ENCODE measurements around the gene CORO1A. TPM values are rescaled to one million over a fixed set of nuclear protein-coding genes. Genes with fewer than 3 reads are reported as not detected.
A peak's percentile ranks its signal among the peaks of the same experiment; 100 is the strongest.
"Not testable (repeated sequence)": the region's sequence is repeated elsewhere in the genome, so short reads cannot be mapped to it uniquely, and the experiment has no call there.

CORO1A gene
- total RNA-seq, 2 experiments from 2014 or later, result 351 to 567 TPM

DNA sequence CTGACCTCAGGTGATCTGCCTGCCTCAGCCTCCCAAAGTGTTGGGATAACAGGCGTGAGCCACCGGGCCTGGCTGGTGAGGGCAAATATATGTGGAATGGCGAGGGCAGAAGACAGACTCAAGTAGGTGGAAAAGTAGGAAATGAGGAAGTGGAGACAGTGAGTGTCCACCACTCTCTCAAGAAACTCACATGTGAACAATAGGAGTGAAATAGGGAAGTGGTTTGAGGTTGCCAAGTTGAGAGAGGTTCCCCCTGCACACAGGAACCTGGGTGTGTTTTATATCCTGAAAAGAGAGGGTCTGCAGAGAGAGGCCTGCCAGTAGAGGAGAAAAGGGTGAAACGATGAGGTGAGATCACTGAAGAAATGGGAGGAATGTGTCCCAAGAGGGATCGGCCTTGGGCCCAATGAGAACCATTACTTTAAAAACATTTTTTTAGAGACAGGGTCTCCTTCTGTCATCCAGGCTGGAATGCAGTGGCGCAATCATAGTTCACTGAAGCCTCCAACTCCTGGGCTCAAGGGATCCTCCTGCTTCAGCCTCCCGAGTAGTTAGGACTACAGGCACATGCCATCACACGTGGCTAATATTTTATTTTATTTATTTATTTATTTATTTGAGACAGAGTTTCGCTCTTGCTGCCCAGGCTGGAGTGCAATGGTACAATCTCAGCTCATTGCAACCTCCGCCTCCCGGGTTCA lies 17.1 kb upstream of the CORO1A start:
- H3K4me3 ChIP-seq (ENCODE audit: low read depth, low read length, poor library complexity, severe bottlenecking), result no peak overlapping the region
- H2AFZ ChIP-seq (ENCODE audit: low read length), result no peak overlapping the region
- H3K27ac ChIP-seq (ENCODE audit: low read depth, low read length, poor library complexity, severe bottlenecking), result no peak overlapping the region
- BruUV-seq (replicated peaks), result no TSS peak
- H3K79me2 ChIP-seq (ENCODE audit: insufficient read depth, low read depth, low read length), result no peaks in the 10 kb centered on the region
- H3K4me2 ChIP-seq (ENCODE audit: low read length), result peak overlapping the region; percentile 21; the same call in 1 of the 2 replicates
- peaks cover 8% of the 10 kb centered on the region for H3K4me1 ChIP-seq (ENCODE audit: insufficient read depth, low read length, poor library complexity, severe bottlenecking)
- TF ChIP-seq, protein P1, sequence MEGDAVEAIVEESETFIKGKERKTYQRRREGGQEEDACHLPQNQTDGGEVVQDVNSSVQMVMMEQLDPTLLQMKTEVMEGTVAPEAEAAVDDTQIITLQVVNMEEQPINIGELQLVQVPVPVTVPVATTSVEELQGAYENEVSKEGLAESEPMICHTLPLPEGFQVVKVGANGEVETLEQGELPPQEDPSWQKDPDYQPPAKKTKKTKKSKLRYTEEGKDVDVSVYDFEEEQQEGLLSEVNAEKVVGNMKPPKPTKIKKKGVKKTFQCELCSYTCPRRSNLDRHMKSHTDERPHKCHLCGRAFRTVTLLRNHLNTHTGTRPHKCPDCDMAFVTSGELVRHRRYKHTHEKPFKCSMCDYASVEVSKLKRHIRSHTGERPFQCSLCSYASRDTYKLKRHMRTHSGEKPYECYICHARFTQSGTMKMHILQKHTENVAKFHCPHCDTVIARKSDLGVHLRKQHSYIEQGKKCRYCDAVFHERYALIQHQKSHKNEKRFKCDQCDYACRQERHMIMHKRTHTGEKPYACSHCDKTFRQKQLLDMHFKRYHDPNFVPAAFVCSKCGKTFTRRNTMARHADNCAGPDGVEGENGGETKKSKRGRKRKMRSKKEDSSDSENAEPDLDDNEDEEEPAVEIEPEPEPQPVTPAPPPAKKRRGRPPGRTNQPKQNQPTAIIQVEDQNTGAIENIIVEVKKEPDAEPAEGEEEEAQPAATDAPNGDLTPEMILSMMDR (conservative IDR thresholded peaks at IDR 0.05; ENCODE audit: low read length), result no peak
- TF ChIP-seq EZH2phosphoT487 (IDR thresholded peaks at IDR 0.05; ENCODE audit: borderline replicate concordance, low read depth, low read length), result no peak
- H3K9me3 ChIP-seq (ENCODE audit: low read length), result no peaks in the 10 kb centered on the region
- ChIA-PET POLR2A (no interaction called here), CTCF (ENCODE audit: unreplicated experiment) (no interaction called here)
- DNase-seq (ENCODE audit: low spot score), result peak; percentile 79
- intact Hi-C loops (cut with micrococcal nuclease; ENCODE audit: unreplicated experiment), result no loop called here
- H4K20me1 ChIP-seq (ENCODE audit: insufficient read depth, low read length), result no peaks in the 10 kb centered on the region
- H3K9me2 ChIP-seq (ENCODE audit: insufficient read depth, low read length), result no peaks in the 10 kb centered on the region
- H3K36me3 ChIP-seq (ENCODE audit: insufficient read depth, low read length), result no peaks in the 10 kb centered on the region

DNA sequence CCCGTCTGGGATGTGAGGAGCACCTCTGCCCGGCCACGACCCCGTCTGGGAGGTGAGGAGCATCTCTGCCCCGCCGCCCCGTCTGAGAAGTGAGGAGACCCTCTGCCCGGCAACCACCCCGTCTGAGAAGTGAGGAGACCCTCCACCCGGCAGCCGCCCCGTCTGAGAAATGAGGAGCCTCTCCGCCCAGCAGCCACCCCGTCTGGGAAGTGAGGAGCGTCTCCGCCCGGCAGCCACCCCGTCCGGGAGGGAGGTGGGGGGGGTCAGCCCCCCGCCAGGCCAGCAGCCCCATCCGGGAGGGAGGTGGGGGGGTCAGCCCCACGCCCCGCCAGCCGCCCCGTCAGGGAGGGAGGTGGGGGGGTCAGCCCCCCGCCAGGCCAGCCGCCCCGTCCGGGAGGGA lies 14.7 kb upstream of the CORO1A start:
- intact Hi-C loops (cut with micrococcal nuclease; ENCODE audit: unreplicated experiment); H2AFZ ChIP-seq (ENCODE audit: low read length); H3K4me3 ChIP-seq (ENCODE audit: low read depth, low read length, poor library complexity, severe bottlenecking); BruUV-seq (replicated peaks); H3K36me3 ChIP-seq (ENCODE audit: insufficient read depth, low read length); H3K9me3 ChIP-seq (ENCODE audit: low read length); H3K9me2 ChIP-seq (ENCODE audit: insufficient read depth, low read length); CTCF ChIA-PET (ENCODE audit: unreplicated experiment); DNase-seq (ENCODE audit: low spot score); H4K20me1 ChIP-seq (ENCODE audit: insufficient read depth, low read length); H3K4me1 ChIP-seq (ENCODE audit: insufficient read depth, low read length, poor library complexity, severe bottlenecking); POLR2A ChIA-PET; H3K4me2 ChIP-seq (ENCODE audit: low read length); H3K27ac ChIP-seq (ENCODE audit: low read depth, low read length, poor library complexity, severe bottlenecking); H3K79me2 ChIP-seq (ENCODE audit: insufficient read depth, low read depth, low read length): not testable (repeated sequence)

DNA sequence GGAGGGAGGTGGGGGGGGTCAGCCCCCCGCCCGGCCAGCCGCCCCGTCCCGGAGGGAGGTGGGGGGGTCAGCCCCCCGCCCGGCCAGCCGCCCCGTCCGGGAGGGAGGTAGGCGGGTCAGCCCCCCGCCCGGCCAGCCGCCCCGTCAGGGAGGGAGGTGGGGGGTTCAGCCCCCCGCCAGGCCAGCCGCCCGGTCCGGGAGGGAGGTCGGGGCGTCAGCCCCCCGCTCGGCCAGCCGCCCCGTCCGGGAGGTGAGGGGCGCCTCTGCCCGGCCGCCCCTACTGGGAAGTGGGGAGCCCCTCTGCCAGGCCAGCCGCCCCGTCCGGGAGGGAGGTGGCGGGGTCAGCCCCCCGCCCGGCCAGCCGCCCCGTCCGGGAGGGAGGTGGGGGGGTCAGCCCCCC lies 14.0 kb upstream of the CORO1A start:
- CTCF ChIA-PET (ENCODE audit: unreplicated experiment); H3K79me2 ChIP-seq (ENCODE audit: insufficient read depth, low read depth, low read length); H3K36me3 ChIP-seq (ENCODE audit: insufficient read depth, low read length); H3K27ac ChIP-seq (ENCODE audit: low read depth, low read length, poor library complexity, severe bottlenecking); intact Hi-C loops (cut with micrococcal nuclease; ENCODE audit: unreplicated experiment); H4K20me1 ChIP-seq (ENCODE audit: insufficient read depth, low read length); H3K9me3 ChIP-seq (ENCODE audit: low read length); H3K4me1 ChIP-seq (ENCODE audit: insufficient read depth, low read length, poor library complexity, severe bottlenecking); H3K4me2 ChIP-seq (ENCODE audit: low read length); H2AFZ ChIP-seq (ENCODE audit: low read length); H3K9me2 ChIP-seq (ENCODE audit: insufficient read depth, low read length); H3K4me3 ChIP-seq (ENCODE audit: low read depth, low read length, poor library complexity, severe bottlenecking); DNase-seq (ENCODE audit: low spot score); BruUV-seq (replicated peaks); POLR2A ChIA-PET: not testable (repeated sequence)

DNA sequence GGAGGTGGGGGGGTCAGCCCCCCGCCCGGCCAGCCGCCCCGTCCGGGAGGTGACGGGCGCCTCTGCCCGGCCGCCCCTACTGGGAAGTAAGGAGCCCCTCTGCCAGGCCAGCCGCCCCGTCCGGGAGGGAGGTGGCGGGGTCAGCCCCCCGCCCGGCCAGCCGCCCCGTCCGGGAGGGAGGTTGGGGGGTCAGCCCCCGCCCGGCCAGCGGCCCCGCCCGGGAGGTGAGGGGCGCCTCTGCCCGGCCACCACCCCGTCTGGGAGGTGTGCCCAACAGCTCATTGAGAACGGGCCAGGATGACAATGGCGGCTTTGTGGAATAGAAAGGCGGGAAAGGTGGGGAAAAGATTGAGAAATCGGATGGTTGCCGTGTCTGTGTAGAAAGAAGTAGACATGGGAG lies 13.3 kb upstream of the CORO1A start:
- intact Hi-C loops (cut with micrococcal nuclease; ENCODE audit: unreplicated experiment); H3K4me2 ChIP-seq (ENCODE audit: low read length); H3K9me2 ChIP-seq (ENCODE audit: insufficient read depth, low read length); POLR2A ChIA-PET; H3K4me3 ChIP-seq (ENCODE audit: low read depth, low read length, poor library complexity, severe bottlenecking); H3K79me2 ChIP-seq (ENCODE audit: insufficient read depth, low read depth, low read length); H3K27ac ChIP-seq (ENCODE audit: low read depth, low read length, poor library complexity, severe bottlenecking); CTCF ChIA-PET (ENCODE audit: unreplicated experiment); DNase-seq (ENCODE audit: low spot score); H3K9me3 ChIP-seq (ENCODE audit: low read length); H3K4me1 ChIP-seq (ENCODE audit: insufficient read depth, low read length, poor library complexity, severe bottlenecking); H2AFZ ChIP-seq (ENCODE audit: low read length); H3K36me3 ChIP-seq (ENCODE audit: insufficient read depth, low read length); H4K20me1 ChIP-seq (ENCODE audit: insufficient read depth, low read length); BruUV-seq (replicated peaks): not testable (repeated sequence)

Measured in OCI-LY7 (cell line).